Bronchial epithelial cell (primary cell): Measurements from ENCODE around the gene NADK. TPM values are rescaled to one million over a fixed set of nuclear protein-coding genes. Genes with fewer than 3 reads are reported as not detected.

ENCODE experiments used
- DNase-seq: peaks from one replicate; pipeline ENCODE4 v3.0.0-alpha.2; 2010; ENCODE audit warnings: low read depth
- FAIRE-seq: peaks from 2 replicates; lab custom pipeline; 2011; peaks lifted over from hg19 to GRCh38; lab: Jason Lieb, UNC
- H3K27me3 ChIP-seq: 2 replicates; pipeline ENCODE4 v1.5.1; 2011; ENCODE audit warnings: low read length; ENCODE audit not compliant: control insufficient read depth, insufficient read depth
- H3K36me3 ChIP-seq: 2 replicates; pipeline ENCODE4 v1.5.1; 2011; ENCODE audit warnings: low read length; ENCODE audit not compliant: control insufficient read depth, insufficient read depth
- H3K4me3 ChIP-seq: 2 replicates; pipeline ENCODE4 v1.5.1; 2011; ENCODE audit warnings: mild to moderate bottlenecking, low read depth, low read length, control low read depth
- total RNA-seq: library from RNA; depleted of rRNA; stranded (reverse); fragments of >200 nt; gene quantifications from 2 replicates; pipeline ENCODE4 v1.2.1, GENCODE V29; 2014
- TF ChIP-seq, protein P1 (sequence below): IDR thresholded peaks from 2 replicates; pipeline ENCODE4 v1.5.1; 2011; ENCODE audit warnings: mild to moderate bottlenecking, moderate library complexity, low read length, control low read depth, inconsistent platforms; ENCODE audit not compliant: insufficient read depth, severe bottlenecking

The NADK gene
- total RNA-seq, 1 donor from 2014 or later, result 41.6 TPM

DNA sequence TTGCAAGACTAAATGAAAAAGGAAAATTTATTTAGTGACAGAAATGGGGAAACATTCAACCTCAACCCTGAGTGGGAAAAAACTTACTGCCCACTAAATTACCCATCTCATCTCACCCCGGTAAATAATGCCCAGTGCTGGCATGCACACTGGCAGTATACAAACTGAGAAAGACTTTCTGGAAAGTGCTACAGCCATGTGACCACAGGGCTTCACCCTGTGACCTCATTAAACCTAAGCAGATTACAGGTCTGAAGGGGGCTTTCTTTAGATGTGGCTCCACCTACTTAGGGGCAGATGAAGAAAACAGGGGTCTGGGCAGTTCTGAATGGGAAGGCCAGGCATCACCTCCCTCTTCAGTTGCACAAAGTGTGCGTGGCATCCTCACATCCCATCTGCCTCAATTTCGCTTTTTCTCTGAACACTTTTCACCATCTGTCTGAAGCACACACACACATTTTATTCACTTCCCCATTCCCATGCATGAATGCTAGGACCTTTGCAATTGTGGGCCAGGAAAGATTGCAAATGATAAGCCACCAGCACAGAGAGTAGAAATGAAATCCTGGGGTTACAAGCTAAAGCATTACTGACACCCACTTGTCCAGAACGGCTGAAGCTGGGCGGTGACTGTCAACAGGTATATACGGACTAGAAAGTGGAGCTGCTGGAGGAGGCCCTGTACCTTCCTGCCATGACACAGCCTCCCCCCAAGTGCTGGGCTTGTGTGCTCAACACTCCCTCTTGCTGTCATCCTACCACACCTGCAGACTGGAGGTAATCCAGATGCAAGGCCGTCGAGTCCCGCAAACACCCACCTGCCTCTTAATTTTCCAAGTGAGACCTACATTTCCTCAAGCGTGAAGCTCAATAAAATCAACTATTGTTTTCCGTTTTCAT, 2.7 kb downstream of the NADK start:
- FAIRE-seq (no peak), DNase-seq (no peak)
- Histone ChIP-seq H3K4me3 (no peak overlapping the region), H3K36me3 (peaks cover 2% of the 10 kb centered on the region), H3K27me3 (no peaks in the 10 kb centered on the region)
- TF ChIP-seq, protein P1, sequence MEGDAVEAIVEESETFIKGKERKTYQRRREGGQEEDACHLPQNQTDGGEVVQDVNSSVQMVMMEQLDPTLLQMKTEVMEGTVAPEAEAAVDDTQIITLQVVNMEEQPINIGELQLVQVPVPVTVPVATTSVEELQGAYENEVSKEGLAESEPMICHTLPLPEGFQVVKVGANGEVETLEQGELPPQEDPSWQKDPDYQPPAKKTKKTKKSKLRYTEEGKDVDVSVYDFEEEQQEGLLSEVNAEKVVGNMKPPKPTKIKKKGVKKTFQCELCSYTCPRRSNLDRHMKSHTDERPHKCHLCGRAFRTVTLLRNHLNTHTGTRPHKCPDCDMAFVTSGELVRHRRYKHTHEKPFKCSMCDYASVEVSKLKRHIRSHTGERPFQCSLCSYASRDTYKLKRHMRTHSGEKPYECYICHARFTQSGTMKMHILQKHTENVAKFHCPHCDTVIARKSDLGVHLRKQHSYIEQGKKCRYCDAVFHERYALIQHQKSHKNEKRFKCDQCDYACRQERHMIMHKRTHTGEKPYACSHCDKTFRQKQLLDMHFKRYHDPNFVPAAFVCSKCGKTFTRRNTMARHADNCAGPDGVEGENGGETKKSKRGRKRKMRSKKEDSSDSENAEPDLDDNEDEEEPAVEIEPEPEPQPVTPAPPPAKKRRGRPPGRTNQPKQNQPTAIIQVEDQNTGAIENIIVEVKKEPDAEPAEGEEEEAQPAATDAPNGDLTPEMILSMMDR, result no peak

DNA sequence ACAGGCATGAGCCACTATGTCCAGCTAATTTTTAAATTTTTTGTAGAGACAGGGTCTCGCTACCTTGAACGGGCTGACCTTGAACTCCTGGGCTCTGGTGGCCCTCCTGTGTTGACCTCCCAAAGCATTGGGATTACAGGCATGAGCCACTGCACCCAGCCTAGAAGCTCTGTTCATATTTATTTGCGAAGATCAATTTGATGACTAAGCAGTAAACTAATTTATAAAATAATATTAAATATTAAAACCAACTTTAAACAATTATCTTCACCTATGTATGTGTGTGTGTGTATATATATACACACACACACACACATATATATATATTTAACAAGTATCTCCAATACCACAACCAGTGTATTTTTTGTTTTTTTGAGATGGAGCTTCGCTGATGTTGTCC, 4.4 kb downstream of the NADK start:
- FAIRE-seq (no peak), DNase-seq (no peak)
- Histone ChIP-seq H3K27me3 (no peaks in the 10 kb centered on the region), H3K4me3 (no peak overlapping the region), H3K36me3 (peaks cover 2% of the 10 kb centered on the region)
- TF ChIP-seq, protein P1, result no peak

DNA sequence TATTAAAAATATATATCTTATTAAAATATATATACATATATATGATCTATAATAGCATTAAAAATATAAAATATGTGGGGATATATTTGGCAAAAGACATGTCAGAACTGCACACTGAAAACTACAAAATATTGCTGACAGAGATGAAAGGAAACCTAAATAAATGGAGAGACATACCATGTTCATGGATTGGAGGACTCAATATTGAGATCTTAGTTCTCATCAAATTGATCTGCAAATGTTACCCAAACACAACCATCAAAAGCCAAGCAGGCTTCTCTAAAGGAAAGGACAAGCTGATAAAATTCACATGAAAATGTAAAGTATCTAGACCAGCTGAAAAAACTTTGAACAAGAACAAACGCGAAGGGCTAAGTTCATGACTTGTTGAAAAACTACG, 7.2 kb downstream of the NADK start:
- no peaks in the 10 kb centered on the region for H3K27me3 ChIP-seq
- no peak overlapping the region for H3K4me3 ChIP-seq
- TF ChIP-seq, protein P1, result no peak
- no peak for DNase-seq
- FAIRE-seq, result no peak
- H3K36me3 ChIP-seq, result peaks cover 2% of the 10 kb centered on the region

DNA sequence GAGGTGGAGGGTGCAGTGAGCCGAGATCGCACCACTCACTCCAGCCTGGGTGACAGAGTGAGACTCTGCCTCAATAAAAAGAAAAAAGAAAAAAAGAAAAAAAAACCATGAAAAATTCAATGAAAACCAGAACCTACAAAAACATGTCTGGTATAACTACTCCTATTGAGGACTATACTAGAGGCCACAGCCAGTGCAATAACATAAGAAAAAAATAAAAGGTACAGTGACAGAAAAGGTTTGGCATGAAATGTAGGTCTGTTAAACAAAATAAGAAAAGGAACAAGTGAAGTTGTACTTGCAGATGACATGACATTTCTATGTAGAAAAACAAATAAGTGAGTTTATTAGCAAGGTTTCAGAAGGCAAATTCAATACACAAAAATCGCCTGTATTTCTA, 8.2 kb downstream of the NADK start:
- DNase-seq, result no peak
- no peaks in the 10 kb centered on the region for H3K27me3 ChIP-seq
- H3K4me3 ChIP-seq, result no peak overlapping the region
- TF ChIP-seq, protein P1, result no peak
- FAIRE-seq, result no peak
- peaks cover 3% of the 10 kb centered on the region for H3K36me3 ChIP-seq

DNA sequence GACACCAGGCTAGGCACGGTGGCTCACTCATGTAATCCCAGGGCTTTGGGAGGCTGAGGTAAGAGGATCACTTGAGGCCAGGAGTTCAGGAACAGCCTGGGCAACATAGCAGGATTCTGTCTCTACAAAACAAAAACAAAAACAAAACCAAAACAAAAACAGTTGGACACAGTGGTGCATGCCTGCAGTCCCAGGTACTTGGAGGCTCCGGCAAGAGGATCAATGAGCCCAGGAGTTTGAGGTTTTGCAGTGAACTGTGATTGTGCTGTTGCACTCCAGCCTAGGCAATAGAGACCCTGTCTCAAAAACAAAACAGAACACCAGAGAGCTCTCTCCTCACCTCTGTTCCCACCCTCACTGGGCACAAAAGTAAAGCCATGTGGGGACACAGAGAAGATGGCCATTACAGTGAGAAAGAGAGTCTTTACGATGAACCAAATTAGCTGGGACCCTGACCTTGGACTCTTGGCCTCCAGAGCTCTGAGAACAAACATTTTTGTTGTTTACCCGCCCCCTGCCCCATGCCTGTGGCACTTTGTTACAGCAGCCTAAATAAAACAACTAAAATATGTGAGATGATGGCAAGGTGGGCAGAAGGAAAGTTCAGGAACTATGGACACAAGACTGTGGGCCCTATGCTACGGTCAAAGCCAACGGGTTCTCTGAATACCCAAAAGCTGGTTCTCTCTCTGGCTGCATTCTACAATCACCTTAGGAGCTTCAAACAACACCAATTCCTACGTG, 9.8 kb downstream of the NADK start:
- no peak overlapping the region for H3K4me3 ChIP-seq
- FAIRE-seq, result no peak
- no peak for DNase-seq
- H3K27me3 ChIP-seq, result no peaks in the 10 kb centered on the region
- TF ChIP-seq, protein P1, result no peak
- H3K36me3 ChIP-seq, result peaks cover 8% of the 10 kb centered on the region
